Lower leg skin (tissue), 3 donors: Measurements from ENCODE around the gene CNKSR3.

Experiments used
- POLR2A ChIP-seq, 2 donors: fragments of 450-650 bp; IDR thresholded peaks; one replicate each; pipeline ENCODE4 v1.6.1; 2016 to 2017; ENCODE audit warnings: antibody characterized with exemption in 2 of 2, mild to moderate bottlenecking in 1 of 2, moderate library complexity in 1 of 2
- TF ChIP-seq, protein P1 (sequence below), 3 donors: fragments of 450-650 bp; IDR thresholded peaks; one replicate each; pipeline ENCODE4 v1.5.1; 2016; ENCODE audit warnings: antibody characterized with exemption in 3 of 3, mild to moderate bottlenecking in 3 of 3, moderate library complexity in 2 of 3

DNA sequence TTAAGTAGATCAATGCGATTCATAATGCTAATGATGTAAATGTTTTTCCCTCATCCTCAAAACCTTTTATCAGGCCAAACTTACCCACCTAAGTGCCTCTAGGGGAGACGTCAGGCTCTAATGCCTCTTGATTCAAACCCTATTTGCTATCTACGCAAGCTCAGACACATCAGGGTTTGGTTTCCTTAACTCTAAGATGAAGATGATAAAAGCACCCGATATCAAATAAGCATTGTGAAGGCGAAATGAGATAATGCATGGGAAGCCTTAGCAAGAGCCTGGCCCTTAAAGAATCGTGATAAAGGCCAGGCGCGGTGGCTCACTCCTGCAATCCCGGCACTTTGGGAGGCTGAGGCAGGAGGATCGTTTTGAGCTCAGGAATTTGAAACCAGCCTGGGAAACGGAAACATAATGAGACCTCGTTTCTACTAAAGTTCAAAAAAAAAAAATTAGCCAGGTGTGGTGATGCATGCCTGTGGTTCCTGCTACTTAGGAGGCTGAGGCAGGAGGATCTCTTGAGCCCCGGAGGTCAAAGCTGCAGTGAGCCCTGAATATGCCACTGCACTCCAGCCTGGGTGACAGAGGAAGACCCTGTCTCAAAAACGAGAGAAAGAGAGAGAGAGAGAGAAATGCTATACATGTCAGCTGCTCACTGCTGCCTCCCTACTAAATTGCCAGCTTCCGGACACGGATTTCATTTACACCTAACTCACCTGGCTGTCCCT, 13.5 kb downstream of the CNKSR3 start:
- no peak for TF ChIP-seq POLR2A (IDR thresholded peaks at IDR 0.05)
- TF ChIP-seq, protein P1, sequence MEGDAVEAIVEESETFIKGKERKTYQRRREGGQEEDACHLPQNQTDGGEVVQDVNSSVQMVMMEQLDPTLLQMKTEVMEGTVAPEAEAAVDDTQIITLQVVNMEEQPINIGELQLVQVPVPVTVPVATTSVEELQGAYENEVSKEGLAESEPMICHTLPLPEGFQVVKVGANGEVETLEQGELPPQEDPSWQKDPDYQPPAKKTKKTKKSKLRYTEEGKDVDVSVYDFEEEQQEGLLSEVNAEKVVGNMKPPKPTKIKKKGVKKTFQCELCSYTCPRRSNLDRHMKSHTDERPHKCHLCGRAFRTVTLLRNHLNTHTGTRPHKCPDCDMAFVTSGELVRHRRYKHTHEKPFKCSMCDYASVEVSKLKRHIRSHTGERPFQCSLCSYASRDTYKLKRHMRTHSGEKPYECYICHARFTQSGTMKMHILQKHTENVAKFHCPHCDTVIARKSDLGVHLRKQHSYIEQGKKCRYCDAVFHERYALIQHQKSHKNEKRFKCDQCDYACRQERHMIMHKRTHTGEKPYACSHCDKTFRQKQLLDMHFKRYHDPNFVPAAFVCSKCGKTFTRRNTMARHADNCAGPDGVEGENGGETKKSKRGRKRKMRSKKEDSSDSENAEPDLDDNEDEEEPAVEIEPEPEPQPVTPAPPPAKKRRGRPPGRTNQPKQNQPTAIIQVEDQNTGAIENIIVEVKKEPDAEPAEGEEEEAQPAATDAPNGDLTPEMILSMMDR (IDR thresholded peaks at IDR 0.05) = no peak
